Cardiac muscle cell (in vitro differentiated cells and primary cell): Measurements from ENCODE around the gene SCUBE1. TPM values are rescaled to one million over a fixed set of nuclear protein-coding genes. Genes with fewer than 3 reads are reported as not detected.

Experiments used
- DNase-seq, 2 donors: peaks; one replicate each; pipeline versions ENCODE4 v3.0.0 to v3.0.0-alpha.2; 2010 to 2017; ENCODE audit warnings: low read depth in 1 of 2, low spot score in 1 of 2
- H3K27ac ChIP-seq: fragments of 200-600 bp; sonication (generic); 2 replicates; pipeline ENCODE4 v1.5.1; 2016
- H3K27me3 ChIP-seq: fragments of 200-600 bp; sonication (generic); 2 replicates; pipeline ENCODE4 v1.6.0; 2016; ENCODE audit warnings: control low read depth
- H3K36me3 ChIP-seq: fragments of 200-600 bp; sonication (generic); 2 replicates; pipeline ENCODE4 v1.5.1; 2016; ENCODE audit warnings: control low read depth
- H3K4me1 ChIP-seq: fragments of 200-600 bp; sonication (generic); 2 replicates; pipeline ENCODE4 v1.8.1; 2017; ENCODE audit warnings: low read depth, mild to moderate bottlenecking, mixed run types
- H3K4me3 ChIP-seq: fragments of 200-600 bp; sonication (generic); 2 replicates; pipeline ENCODE4 v1.5.1; 2016; ENCODE audit warnings: mild to moderate bottlenecking
- H3K9me3 ChIP-seq: fragments of 200-600 bp; sonication (generic); 2 replicates; pipeline ENCODE4 v1.5.1; 2017; ENCODE audit warnings: low read depth, mild to moderate bottlenecking, control low read depth
- CTCF ChIP-seq: IDR thresholded peaks from 2 replicates; pipeline ENCODE4 v1.5.1; 2012; ENCODE audit warnings: low read depth, mild to moderate bottlenecking, low read length
- polyA plus RNA-seq: library from polyadenylated mRNA; unstranded; fragments of >200 nt; fragmentation: Nextera tagmentation; extraction: Ambion mirVana; gene quantifications from 2 replicates; pipeline ENCODE4 v1.2.1, GENCODE V29; 2016
- total RNA-seq: library from RNA; depleted of rRNA; stranded (reverse); fragments of >200 nt; gene quantifications from 2 replicates; pipeline ENCODE4 v1.2.3, GENCODE V29; 2016

SCUBE1 gene
- total and polyA plus RNA-seq, 2 experiments from 2014 or later, result 2.1 to 6.9 TPM

- TF ChIP-seq CTCF, result no peak
- Histone ChIP-seq H3K27ac (no peak overlapping the region), H3K36me3 (peaks cover 3% of the 10 kb centered on the region)
Measured at GRCh38 chr22:43164636-43165035, 178.5 kb downstream of the SCUBE1 start.

GRCh38 chr22:43163241-43163795, 179.9 kb downstream of the SCUBE1 start:
- no peak for TF ChIP-seq CTCF
- no peaks in the 10 kb centered on the region for H3K4me1 ChIP-seq
- H3K36me3 ChIP-seq, result peaks cover under 1% of the 10 kb centered on the region
- H3K27ac ChIP-seq, result no peak overlapping the region
- H3K9me3 ChIP-seq, result no peaks in the 10 kb centered on the region
- H3K27me3 ChIP-seq, result no peaks in the 10 kb centered on the region
- no peak for DNase-seq
- H3K4me3 ChIP-seq, result no peak overlapping the region

More at GRCh38 chr22:43164636-43165035, 178.5 kb downstream of the SCUBE1 start:
- Histone ChIP-seq H3K27me3 (no peaks in the 10 kb centered on the region), H3K9me3 (no peaks in the 10 kb centered on the region), H3K4me1 (no peaks in the 10 kb centered on the region), H3K4me3 (no peak overlapping the region)
- no peak for DNase-seq

- no peak overlapping the region for H3K4me3 ChIP-seq
- no peak for TF ChIP-seq CTCF
- no peak overlapping the region for H3K27ac ChIP-seq
- H3K27me3 ChIP-seq, result no peaks in the 10 kb centered on the region
- H3K4me1 ChIP-seq, result no peaks in the 10 kb centered on the region
- no peaks in the 10 kb centered on the region for H3K36me3 ChIP-seq
- H3K9me3 ChIP-seq, result no peaks in the 10 kb centered on the region
- DNase-seq, result no peak
Measured at GRCh38 chr22:43162412-43163150, 180.6 kb downstream of the SCUBE1 start.

GRCh38 chr22:43160497-43161126, 182.6 kb downstream of the SCUBE1 start:
- Histone ChIP-seq H3K4me1 (no peaks in the 10 kb centered on the region), H3K27me3 (no peaks in the 10 kb centered on the region), H3K27ac (no peak overlapping the region), H3K9me3 (no peaks in the 10 kb centered on the region), H3K36me3 (no peaks in the 10 kb centered on the region), H3K4me3 (no peak overlapping the region)
- no peak for TF ChIP-seq CTCF
- DNase-seq, result no peak

- Histone ChIP-seq H3K27me3 (no peaks in the 10 kb centered on the region), H3K9me3 (no peaks in the 10 kb centered on the region), H3K4me1 (no peaks in the 10 kb centered on the region), H3K27ac (no peak overlapping the region), H3K4me3 (no peak overlapping the region), H3K36me3 (no peaks in the 10 kb centered on the region)
- peak in 1 of 2 donors; percentile 24 for DNase-seq
- peak; percentile 32 for TF ChIP-seq CTCF
Measured at GRCh38 chr22:43159484-43160178, 183.5 kb downstream of the SCUBE1 start.
